ENCODE data around the gene KATNB1.

DNA sequence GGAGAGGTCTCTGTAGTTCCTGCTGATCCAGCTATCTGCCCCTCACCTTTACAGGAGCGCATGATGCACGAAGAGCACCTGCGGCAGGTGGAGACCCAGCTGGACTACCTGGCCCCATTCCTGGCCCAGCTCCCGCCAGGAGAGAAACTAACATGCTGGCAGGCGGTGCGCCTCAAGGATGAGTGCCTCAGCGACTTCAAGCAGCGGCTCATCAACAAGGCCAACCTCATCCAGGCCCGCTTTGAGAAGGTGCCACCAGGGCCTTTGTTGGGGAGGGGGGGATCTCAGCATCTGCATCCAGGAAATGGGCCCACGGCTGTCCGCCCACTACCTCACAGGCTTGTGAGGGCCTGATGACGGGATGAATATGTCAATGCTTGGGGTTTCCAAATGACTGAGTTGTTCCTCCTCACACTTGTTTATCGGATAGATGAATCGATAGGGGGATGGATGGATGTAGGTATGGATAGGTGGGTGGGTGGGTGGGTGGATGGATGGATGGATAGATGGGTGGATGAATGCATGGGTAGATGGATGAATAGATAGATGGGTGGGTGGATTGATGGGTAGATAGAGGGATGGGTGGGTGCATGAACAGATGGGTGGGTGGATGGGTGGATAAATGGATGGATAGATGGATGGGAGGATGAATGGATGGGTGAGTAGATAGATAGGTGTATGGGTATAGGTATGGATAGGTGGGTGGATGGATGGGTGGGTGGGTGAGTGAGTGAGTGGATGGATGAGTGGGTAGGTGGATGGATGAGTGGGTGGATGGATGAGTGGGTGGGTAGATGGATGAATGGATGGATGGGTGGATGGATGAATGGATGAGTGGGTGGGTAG lies 7.0 kb upstream of the KATNB1 start:
- TF ChIP-seq, protein P1, sequence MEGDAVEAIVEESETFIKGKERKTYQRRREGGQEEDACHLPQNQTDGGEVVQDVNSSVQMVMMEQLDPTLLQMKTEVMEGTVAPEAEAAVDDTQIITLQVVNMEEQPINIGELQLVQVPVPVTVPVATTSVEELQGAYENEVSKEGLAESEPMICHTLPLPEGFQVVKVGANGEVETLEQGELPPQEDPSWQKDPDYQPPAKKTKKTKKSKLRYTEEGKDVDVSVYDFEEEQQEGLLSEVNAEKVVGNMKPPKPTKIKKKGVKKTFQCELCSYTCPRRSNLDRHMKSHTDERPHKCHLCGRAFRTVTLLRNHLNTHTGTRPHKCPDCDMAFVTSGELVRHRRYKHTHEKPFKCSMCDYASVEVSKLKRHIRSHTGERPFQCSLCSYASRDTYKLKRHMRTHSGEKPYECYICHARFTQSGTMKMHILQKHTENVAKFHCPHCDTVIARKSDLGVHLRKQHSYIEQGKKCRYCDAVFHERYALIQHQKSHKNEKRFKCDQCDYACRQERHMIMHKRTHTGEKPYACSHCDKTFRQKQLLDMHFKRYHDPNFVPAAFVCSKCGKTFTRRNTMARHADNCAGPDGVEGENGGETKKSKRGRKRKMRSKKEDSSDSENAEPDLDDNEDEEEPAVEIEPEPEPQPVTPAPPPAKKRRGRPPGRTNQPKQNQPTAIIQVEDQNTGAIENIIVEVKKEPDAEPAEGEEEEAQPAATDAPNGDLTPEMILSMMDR (IDR thresholded peaks at IDR 0.05; ENCODE audit: low read length) = no peak
- no peak for TF ChIP-seq EZH2 (IDR thresholded peaks at IDR 0.05; ENCODE audit: borderline replicate concordance, low read length)
